GM21528 (cell line): Measurements from ENCODE around the gene PPP6R1.
A peak's percentile ranks its signal among the peaks of the same experiment; 100 is the strongest.

Source experiments
- ATAC-seq: cut with Tn5 transposase; IDR thresholded peaks from one replicate; pipeline ENCODE4 v1.9.1; 2021; ENCODE audit warnings: mild to moderate bottlenecking, moderate library complexity; ENCODE audit not compliant: unreplicated experiment, low FRiP score

Gene PPP6R1

DNA sequence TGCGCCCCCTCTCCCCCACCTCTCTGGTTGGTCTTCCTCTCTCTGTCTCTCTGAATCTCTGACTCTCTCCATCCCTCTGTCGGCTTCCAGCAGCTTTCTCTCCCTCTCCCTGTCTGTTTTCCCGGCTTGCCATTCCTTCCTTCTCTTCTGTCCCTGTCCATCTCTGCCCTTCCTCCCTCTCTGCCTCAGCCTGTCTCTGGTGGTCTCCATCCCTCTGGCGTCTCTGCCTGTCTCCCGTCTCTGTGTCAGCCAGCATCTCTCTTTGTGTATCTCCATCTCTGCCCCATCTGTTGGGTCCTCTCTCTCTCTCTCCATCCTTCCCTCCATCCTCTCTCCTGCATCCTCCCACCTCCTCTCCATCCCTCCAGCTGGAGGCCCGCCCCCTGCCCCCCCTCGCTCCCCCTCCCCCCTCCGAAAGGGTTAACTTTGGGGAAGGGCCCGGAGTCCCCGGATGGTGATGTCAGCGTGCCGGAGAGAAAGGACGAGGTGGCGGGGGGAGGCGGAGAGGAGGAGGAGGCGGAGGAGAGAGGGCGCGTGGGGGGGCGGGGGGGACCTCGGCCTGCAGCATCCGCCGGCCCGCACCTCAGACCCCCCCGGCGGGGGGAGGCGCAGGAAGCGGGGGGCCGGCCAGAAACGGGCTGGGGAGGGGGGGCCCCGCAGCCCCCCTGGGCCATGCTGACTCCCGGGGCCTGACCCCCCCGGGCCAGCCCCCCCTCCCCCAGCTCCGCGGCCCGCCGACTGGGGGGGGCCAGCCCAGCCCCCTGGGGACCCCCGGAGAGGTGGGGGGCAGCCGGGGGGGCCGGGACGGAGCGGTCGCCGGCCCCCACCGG, 24.9 kb upstream of the PPP6R1 start, which contains the start of gene BRSK1:
BRSK1 (plus strand) TSS at position 450 of the 830 bp plus-strand sequence. CDS start 446 bp downstream, outside the sequence.
- ATAC-seq = no peak

DNA sequence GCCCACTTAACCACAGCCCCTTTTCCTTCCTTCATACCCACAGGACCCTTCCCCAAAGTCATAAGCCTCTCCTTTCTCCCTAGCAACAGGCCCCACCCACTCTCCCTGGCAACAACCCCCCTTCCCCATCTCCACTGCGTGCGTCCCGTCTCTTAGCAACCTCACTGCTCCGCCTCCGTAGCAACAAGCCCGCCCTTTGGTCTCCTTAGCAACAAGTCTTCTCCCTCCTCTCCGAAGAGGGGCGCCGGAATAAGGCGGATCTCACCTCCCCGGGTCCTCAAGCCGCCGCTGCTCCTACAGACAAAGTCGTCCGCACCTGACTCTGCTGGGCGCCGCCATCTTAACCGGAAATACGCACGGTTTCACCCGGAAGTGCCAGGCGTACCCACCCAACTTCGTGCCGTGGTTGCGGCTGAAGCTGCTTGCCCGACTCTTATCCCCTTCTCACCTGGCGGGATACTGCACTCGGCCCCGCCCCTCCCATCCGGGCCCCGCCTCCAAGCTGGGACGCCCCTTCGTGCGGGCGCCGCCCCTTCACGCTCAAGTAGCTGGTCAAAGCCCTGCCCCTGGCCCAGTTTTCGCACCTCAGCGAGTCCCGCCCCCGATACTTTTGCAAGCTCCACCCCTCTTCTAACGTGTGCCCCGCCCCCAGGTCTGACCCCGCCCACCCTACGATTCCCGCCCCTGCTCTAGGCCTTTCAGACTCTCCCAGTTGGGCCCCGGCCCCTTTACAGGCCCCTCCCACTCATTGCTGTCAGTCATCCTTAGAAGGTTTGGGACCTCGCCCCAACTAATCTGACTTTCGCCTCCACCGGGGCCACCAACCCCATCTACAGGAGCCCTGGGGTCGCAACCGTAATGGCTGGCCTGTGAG, 21.2 kb upstream of the PPP6R1 start, which contains the start of gene HSPBP1:
HSPBP1 (minus strand) TSS at position 341 of the 874 bp plus-strand sequence. CDS start 502 bp downstream, outside the sequence.
- ATAC-seq = peak; percentile 62

DNA sequence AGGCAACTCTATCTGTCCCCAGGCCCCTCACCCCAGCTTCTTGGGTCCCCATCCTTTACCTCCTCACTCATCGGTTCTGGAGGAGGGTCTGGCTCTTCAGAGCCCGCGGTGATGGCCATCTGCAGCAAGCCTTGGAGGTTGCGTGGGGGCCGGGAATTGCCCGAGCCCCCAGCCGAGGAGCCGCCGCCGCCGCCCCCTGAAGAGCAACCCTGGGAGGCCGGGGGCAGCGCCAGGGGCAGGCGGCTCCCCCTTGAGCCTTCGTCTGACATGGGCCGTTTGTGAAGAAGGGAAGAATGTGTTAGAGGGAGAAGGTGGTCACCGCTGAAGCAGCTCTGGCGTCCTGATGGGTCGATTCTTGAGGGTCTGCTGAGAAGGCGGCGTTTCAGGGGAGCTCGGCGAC, 20.5 kb upstream of the PPP6R1 start:
- no peak for ATAC-seq

DNA sequence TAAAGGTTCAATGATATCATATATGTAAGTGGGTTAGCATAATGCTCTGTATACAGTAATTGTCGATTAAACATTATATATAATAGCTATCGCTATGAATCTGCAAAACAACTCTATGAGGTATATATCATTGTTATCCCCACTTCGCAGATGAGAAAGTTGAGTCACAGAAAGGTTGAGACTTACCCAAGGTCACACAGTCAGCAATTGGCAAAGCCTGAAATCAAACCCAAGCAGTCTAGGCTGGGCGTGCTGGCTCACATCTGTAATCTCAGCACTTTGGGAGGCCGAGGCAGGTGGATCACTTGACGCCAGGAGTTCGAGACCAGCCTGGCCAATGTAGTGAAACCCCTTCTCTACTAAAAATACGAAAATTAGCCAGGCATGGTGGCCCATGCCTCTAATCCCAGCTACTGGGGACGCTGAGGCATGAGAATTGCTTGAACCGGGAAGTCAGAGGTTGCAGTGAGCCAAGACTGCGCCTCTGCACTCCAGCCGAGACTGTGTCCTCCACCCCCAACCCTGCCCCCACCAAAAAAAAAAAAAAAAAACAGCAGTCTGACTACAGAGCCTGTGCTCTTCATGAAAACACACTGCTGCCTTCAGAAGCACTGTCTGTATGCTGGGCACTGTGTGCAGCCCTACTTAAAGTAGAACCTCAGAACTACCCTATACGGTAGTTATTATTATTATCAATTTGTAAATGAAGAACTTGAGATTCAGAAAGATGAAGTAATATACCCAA, 19.7 kb upstream of the PPP6R1 start:
- no peak for ATAC-seq

DNA sequence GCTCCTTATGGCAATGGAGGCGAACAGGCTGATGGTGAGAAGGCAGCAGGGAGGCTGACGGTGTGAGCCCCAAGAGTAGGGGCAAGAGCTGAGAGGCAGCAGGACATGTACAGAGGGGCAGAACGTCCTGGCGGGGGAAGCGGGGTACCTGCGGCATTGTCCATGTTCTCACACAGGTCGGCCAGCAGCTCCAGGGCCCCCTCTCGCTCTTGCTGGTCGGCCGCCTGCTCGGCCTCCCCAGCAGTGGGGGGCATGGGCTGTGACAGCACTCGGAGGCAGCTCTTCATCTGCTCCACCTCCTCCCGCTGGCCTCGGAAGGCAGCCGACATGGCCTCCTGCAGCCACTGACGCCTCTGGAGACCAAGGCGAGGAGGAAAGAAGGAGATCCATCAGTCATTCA, 18.7 kb upstream of the PPP6R1 start:
- ATAC-seq = no peak

DNA sequence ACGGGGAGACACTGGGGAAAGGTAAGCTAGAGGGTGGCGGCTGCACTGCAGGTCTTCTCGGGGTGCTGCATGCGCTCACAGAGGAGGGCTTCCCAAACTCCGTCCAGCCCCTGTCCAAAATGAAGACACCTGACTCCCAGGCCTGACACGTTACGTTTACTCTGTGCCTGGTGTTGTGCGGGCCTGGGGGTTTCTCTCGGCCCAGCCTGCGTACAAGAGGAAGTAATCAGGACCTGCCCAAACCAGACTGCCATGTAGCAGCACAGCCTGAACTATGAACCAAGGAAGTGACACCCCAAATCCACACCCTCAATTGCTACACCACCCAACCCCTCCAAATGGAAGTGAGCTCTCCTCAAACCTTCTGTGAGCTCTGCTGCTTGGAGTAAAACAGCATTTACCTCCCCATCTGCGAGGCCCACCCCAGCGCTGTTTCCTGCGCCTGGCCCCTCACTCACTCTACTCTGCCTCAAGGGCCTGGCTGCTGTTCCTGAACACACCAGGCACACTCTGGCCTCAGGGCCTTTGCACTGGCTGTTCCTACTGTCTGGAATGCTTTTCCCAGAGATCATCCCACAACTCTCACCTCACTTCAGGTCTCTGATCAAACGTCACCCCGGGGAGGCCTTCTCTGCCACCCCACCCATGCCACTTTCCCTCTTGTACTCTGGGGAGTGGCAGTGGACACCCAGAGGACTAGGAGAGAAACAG, 18.1 kb upstream of the PPP6R1 start:
- peak; percentile 1 for ATAC-seq

DNA sequence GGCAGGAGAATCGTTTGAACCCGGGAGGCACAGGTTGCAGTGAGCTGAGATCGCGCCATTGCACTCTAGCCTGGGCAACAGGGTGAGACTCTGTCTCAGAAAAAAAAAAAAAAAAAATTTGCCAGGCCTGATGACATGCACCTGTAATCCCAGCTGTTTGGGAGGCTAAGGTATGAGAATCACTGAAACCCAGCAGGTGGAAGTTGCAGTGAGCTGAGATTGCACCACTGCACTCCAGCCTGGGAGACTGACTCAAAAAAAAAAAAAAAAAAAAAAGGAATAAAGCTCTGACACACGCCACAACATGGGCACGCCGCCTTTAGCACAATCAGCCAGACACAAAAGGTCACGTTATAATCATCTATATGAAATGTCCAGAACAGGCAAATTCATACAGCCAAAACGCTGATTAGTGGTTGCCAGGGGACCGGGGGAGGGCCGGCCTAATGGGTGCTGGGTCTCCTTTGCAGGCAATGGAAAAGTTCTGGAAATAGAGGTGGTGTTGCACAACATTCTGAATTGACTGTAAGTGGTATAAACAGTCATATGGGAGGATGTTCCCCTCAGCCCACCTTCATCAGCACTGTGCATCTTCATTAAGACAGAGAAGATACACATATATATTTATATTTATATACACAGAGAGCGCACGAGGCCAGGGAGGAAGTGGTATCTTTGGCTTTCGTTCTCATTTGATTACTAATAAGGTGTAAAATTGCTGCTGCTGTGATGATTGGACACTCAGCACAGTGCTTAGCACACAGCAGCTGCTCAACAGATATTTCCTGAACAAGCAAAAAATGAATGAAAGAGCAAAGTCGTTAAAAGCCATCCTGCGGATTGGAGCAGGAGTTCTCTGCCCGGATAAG, 17.3 kb upstream of the PPP6R1 start:
- peak; percentile 55 for ATAC-seq

DNA sequence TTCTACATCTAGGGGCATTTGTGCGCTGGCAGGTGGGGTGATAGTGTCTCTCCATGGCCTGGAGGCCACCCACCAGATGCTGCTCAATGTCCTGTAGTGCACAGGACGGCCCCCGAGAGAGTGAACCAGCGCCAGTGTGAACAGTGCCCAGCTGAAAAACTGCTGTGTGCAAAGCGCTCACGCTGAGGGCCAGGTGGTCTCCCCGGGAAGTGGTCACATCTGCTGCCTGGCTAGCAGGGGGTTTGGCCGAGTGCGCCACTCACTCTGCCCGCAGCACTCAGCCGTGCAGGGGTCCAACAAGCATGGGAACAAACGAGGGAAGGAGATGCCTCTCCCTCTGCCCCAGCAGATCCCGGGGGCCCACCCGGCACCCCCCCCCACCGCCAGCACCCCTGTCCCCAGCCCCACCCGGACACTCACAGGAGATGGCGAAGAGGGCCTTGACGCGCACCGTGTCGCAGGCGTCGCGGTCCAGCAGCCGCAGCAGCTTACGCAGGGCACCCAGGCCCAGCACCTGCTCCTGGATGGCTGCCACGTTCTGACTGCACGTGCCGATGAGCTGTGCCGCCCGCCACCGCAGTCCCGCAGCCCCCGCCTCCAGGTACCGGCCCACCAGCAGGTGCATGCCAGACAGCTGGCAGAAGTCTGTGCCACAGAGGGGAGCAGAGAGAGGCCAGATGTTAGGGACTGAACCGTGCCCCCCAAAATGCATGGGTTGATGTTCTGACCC, 15.3 kb upstream of the PPP6R1 start:
- ATAC-seq = no peak

DNA sequence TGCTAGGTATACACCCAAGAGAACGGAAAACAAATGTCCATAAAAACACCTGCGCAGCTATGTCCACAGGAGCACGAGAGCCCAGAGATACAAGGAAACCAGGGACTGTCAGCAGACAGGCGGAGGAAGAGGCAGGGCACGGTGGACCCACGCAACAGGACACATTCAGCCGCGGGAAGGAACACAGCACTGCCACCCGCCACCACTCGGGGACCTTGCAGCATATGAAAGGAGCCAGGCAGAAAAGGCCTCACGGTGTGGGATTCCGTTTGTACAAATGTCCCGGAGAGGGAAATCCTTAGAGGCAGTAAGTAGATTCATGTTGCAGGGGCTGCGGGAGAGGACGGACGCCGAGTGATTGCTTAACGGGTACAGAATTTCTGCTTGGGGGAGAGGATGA, 13.3 kb upstream of the PPP6R1 start:
- ATAC-seq = no peak

DNA sequence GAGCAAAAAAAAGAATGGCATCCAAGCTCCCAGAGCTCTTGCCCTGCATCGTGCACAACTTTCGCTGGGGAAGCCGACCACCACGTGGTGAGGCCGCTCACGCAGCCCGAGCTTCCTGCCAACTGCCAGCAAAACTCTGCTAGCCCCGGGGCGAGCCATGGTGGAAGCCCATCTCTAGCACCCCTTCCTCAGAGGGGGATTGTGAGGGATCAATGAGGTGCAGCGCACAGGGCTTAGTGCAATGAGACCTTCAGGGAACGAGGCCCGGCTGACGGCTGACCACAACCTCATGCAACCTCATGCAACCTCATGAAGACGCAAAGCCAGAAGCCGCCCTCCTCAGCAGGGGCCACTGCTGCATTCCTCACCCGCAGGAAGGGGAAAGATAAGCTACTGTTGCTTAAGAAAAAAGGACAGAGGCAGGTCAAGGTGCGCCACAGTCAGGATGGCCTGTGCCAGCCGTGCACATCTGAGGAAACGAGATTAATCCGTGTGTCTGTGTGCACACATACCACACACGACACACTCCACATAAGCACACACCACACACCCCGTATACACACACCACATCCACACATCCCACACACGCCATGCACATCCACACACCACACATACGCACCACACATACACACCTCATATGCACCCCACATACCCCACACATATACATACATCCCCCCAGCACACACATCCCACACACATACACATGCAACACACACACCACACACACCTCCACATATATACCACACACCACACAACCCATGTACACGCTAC, 11.5 kb upstream of the PPP6R1 start:
- no peak for ATAC-seq

DNA sequence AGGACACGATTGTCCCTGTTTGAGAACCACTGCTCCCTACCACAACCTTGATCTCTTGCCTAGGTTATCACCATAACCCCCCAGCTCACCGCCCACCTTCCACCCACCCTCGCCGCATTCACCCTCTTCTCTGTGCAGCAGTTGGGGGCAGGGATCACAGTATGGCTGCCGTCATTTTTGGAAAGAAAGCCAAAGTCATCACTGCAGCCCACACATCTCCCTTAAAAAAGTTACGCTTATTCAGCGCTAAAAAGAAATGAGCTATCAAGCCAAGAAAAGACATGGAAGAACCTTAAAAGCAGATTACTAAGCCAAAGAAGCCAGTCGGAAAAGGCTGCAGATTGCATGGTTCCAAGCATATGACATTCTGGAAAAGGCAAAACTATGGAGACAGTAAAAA, 10.5 kb upstream of the PPP6R1 start:
- ATAC-seq = no peak

DNA sequence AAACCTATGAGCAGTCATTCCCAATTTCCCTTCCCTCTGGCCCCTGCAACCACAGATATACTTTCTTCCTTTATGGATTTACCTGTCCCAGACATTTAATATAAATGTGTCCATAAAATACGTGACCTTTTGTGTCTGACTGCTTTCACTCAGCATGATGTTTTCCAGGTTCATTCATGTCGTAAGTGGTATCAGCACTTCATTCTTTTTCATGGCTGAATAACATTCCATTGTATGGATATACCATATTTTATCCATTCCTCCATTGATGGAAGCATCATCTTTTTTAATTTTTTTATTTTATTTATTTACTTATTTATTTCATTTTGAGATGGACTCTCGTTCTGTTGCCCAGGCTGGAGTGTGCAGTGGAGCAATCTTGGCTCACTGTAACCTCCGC, 8.0 kb upstream of the PPP6R1 start:
- no peak for ATAC-seq

DNA sequence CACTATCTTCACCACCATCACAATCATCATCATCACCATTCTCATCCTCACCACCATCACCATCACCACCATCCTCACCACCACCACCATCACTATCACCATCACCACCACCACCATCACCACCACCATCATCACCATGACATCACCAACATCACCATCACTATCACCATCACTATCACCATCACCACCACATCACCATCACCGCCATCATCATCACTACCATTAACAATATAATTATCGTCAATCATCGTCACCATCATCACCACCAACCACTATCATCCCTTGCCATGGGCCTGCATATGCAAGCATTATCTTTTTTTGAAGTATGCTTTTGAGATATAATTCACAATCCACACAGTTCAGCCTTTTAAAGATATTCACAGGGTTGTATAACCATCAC, 7.6 kb upstream of the PPP6R1 start:
- ATAC-seq = no peak

DNA sequence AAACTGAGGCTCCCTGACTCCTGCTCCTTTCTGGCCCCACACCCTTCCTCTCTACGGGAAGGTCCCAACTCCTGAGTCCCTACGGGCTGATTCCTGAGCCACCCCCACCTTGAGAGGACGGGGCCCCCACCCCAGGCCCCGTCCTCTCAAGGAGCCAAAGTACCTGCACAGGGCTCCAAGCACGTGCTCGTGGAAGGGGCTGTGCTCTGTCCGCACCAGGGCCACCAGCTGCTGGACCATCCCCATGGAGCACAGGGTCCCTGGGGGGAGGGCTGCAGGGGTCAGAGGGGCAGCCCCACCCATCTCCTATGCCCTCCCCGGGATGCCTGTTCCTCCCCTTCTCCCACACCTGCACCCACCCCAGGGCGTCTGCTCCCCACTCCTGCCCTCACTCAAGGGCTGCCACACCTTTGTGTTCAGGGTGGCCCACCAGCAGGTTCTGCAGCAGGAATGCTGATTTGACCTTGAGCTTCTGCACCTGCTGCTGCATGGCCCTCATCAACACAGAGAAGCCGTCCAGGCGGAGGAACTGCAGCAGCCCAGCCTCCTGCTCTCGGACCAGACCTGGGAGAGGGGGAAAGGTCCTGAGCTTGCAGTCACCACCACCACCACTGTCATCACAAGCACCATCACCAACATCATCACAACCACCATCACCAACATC, 7.0 kb upstream of the PPP6R1 start:
- ATAC-seq = no peak

DNA sequence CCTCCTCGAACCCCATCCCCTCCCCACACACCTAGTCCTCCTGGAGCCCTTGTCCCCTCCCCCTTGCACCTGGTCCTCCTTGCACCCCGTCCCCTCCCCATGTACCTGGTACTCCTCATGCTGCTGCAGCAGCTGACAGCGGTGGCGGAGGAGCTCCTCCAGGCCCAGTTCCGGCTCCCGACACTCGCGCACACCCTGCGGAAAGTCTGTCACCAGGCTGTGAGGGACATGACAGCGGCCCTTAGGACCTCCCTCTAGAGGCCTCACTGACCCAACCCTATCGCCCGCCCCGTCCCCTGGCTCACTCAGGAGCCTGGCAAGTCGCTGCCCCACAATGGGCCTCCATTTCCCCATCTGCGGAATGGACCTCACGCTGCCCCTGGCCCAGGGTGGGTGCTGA, 6.4 kb upstream of the PPP6R1 start:
- no peak for ATAC-seq

DNA sequence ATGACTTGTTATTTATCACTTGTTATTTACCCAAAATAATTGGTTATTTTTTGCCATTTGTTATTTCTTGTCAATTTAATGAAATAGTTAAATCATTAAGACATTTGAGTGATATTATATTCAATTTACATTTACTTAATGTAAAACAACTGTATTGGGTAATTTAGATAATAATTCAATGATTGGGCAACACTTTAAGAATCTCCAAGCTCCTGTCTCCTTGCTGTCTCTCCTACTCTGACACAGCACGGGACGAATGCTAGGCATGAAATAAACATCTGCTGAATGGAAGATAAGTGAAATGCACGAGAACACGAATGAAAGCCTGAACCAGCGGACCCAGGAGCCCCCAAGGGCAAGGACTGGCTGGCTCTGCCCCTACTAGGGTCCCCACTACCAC, 5.7 kb upstream of the PPP6R1 start:
- no peak for ATAC-seq

DNA sequence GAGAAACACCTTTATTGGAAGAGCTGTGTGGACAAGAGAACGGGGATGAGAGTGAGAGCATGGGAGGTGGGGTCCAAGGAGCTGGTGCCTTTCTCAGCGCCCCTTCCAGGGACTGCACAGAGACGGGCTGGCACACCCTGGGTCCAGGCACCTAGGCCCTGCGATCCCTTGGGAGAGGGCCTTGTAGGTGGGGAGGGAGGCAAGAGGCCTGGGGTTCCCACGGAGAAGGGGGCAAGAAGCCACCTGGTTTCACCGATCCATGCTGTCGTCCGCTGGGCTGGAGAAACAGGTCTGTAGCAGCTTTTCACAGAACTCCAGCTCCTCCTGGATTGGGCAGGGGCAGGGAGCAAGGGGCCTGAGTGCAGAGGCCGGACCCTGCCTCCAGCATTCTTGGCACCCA, 3.5 kb upstream of the PPP6R1 start:
- no peak for ATAC-seq
